ENCODE data around the gene CACNA2D3.

- TF ChIP-seq CTCF (IDR thresholded peaks at IDR 0.05): no peak
- no peak for TF ChIP-seq EZH2 (IDR thresholded peaks at IDR 0.05)
Observed at GRCh38 chr3:54157860-54158259, 35.5 kb downstream of the CACNA2D3 start.
